Activated T-helper 2 cell treated with anti-CD3 and anti-CD28 coated beads, Interferon-gamma antibody, Interleukin-2, Interleukin-4, amounts not matched to agents 10 μg/mL and 5 μg/mL and 100 μg/mL, durations not matched to agents 14 hours and 24 hours and 36 hours (primary cell): ENCODE measurements around the gene STAM2. TPM values are rescaled to one million over a fixed set of nuclear protein-coding genes. Genes with fewer than 3 reads are reported as not detected.
"Not testable (repeated sequence)": the region's sequence is repeated elsewhere in the genome, so short reads cannot be mapped to it uniquely, and the experiment has no call there.

Experiments
- DNase-seq: peaks from one replicate; pipeline ENCODE4 v3.0.0; 2021; ENCODE audit warnings: low spot score
- H3K27ac Mint-ChIP-seq: one replicate; pipeline ENCODE4 v1.8.0; 2021; ENCODE audit warnings: mixed read lengths
- H3K27me3 Mint-ChIP-seq: one replicate; pipeline ENCODE4 v1.8.0; 2021; ENCODE audit warnings: low read depth, mixed read lengths
- H3K36me3 Mint-ChIP-seq: one replicate; pipeline ENCODE4 v1.8.0; 2021; ENCODE audit warnings: low read depth, mixed read lengths
- H3K4me1 Mint-ChIP-seq: one replicate; pipeline ENCODE4 v1.8.0; 2021; ENCODE audit warnings: low read depth, mixed read lengths
- H3K4me3 Mint-ChIP-seq: one replicate; pipeline ENCODE4 v1.8.0; 2021; ENCODE audit warnings: low read depth, mild to moderate bottlenecking, moderate library complexity, mixed read lengths
- H3K9me3 Mint-ChIP-seq: one replicate; pipeline ENCODE4 v1.8.0; 2021; ENCODE audit warnings: mixed read lengths
- intact Hi-C: fragments of 100-400 bp; cut with micrococcal nuclease; formaldehyde crosslinking; loops from one replicate; pipeline ENCODE4 v1.15.1; 2023
- total RNA-seq: library from RNA; stranded (reverse); gene quantifications from 2 replicates; pipeline ENCODE4 v1.2.3, GENCODE V29; 2022

The STAM2 gene
- total RNA-seq, result 14.3 and 15.9 TPM in 2 replicates

GRCh38 chr2:152175368-152176112 is at the start of gene STAM2:
Gene STAM2, minus strand, starts transcription at chr2:152175763. Its CDS starts 121 bp downstream, at chr2:152175642.
- Mint-ChIP-seq H3K27ac (peak within 1 kb of the TSS; percentile 96), H3K36me3 (peaks cover 4% of the 10 kb centered on the region), H3K9me3 (no peaks in the 10 kb centered on the region), H3K4me3 (peak within 1 kb of the TSS; percentile 92), H3K4me1 (peaks cover 29% of the 10 kb centered on the region), H3K27me3 (peaks cover 2% of the 10 kb centered on the region)
- DNase-seq, result peak; percentile 91
- intact Hi-C loops, result loop anchor here (1.0 to 2.0 kb wide), 7 partner anchors 139 to 541 kb away; partner anchors contain the start of genes FMNL2 and PRPF40A

- no peak for DNase-seq
- Mint-ChIP-seq H3K27ac (no peak overlapping the region), H3K27me3 (peaks cover 15% of the 10 kb centered on the region), H3K4me3 (no peak overlapping the region), H3K4me1 (no peaks in the 10 kb centered on the region), H3K36me3 (no peaks in the 10 kb centered on the region), H3K9me3 (no peaks in the 10 kb centered on the region)
- intact Hi-C loops, result no loop called here
Observed at GRCh38 chr2:152223977-152224376, 48.4 kb upstream of the STAM2 start.

GRCh38 chr2:152222975-152223637 is 47.5 kb upstream of the STAM2 start:
- peaks cover 15% of the 10 kb centered on the region for H3K27me3 Mint-ChIP-seq
- no peak for DNase-seq
- H3K36me3 Mint-ChIP-seq, result no peaks in the 10 kb centered on the region
- no peak overlapping the region for H3K27ac Mint-ChIP-seq
- no peak overlapping the region for H3K4me3 Mint-ChIP-seq
- no peaks in the 10 kb centered on the region for H3K4me1 Mint-ChIP-seq
- H3K9me3 Mint-ChIP-seq, result no peaks in the 10 kb centered on the region
- intact Hi-C loops, result no loop called here

- H3K27ac Mint-ChIP-seq, result no peak overlapping the region
- peaks cover 18% of the 10 kb centered on the region for H3K27me3 Mint-ChIP-seq
- intact Hi-C loops, result no loop called here
- DNase-seq, result no peak
- no peaks in the 10 kb centered on the region for H3K9me3 Mint-ChIP-seq
- no peaks in the 10 kb centered on the region for H3K4me1 Mint-ChIP-seq
- H3K36me3 Mint-ChIP-seq, result no peaks in the 10 kb centered on the region
- no peak overlapping the region for H3K4me3 Mint-ChIP-seq
Observed at GRCh38 chr2:152221839-152222238, 46.3 kb upstream of the STAM2 start.

- intact Hi-C loops, result no loop called here
- H3K27ac Mint-ChIP-seq, result no peak overlapping the region
- no peaks in the 10 kb centered on the region for H3K36me3 Mint-ChIP-seq
- DNase-seq, result no peak
- peaks cover 9% of the 10 kb centered on the region for H3K27me3 Mint-ChIP-seq
- H3K4me1 Mint-ChIP-seq, result no peaks in the 10 kb centered on the region
- H3K4me3 Mint-ChIP-seq, result no peak overlapping the region
- no peaks in the 10 kb centered on the region for H3K9me3 Mint-ChIP-seq
Observed at GRCh38 chr2:152219077-152219828, 43.7 kb upstream of the STAM2 start.

- Mint-ChIP-seq H3K4me3 (no peak overlapping the region), H3K36me3 (no peaks in the 10 kb centered on the region), H3K4me1 (peaks cover 12% of the 10 kb centered on the region), H3K27ac (no peak overlapping the region), H3K9me3 (no peaks in the 10 kb centered on the region), H3K27me3 (peaks cover 11% of the 10 kb centered on the region)
- no peak for DNase-seq
- intact Hi-C loops, result no loop called here
Observed at GRCh38 chr2:152201466-152201830, 25.9 kb upstream of the STAM2 start.

GRCh38 chr2:152200565-152201465 is 25.3 kb upstream of the STAM2 start:
- intact Hi-C loops, result no loop called here
- no peak for DNase-seq
- no peak overlapping the region for H3K27ac Mint-ChIP-seq

GRCh38 chr2:152200101-152200500 is 24.5 kb upstream of the STAM2 start:
- no peak for DNase-seq
- peaks cover 12% of the 10 kb centered on the region for H3K4me1 Mint-ChIP-seq
- peaks cover 18% of the 10 kb centered on the region for H3K27me3 Mint-ChIP-seq
- H3K9me3 Mint-ChIP-seq, result no peaks in the 10 kb centered on the region
- H3K4me3 Mint-ChIP-seq, result no peak overlapping the region
- no peak overlapping the region for H3K27ac Mint-ChIP-seq
- no peaks in the 10 kb centered on the region for H3K36me3 Mint-ChIP-seq
- intact Hi-C loops, result no loop called here

More at GRCh38 chr2:152200565-152201465, 25.3 kb upstream of the STAM2 start:
- H3K36me3 Mint-ChIP-seq, result no peaks in the 10 kb centered on the region
- peaks cover 12% of the 10 kb centered on the region for H3K4me1 Mint-ChIP-seq
- peaks cover 14% of the 10 kb centered on the region for H3K27me3 Mint-ChIP-seq
- H3K9me3 Mint-ChIP-seq, result no peaks in the 10 kb centered on the region
- H3K4me3 Mint-ChIP-seq, result no peak overlapping the region

- Mint-ChIP-seq H3K4me3 (no peak overlapping the region), H3K4me1 (peaks cover 9% of the 10 kb centered on the region), H3K9me3 (no peaks in the 10 kb centered on the region), H3K27ac (no peak overlapping the region), H3K27me3 (peaks cover 21% of the 10 kb centered on the region), H3K36me3 (no peaks in the 10 kb centered on the region)
- DNase-seq, result no peak
- intact Hi-C loops, result no loop called here
Observed at GRCh38 chr2:152198499-152198898, 22.9 kb upstream of the STAM2 start.

GRCh38 chr2:152197508-152198284 is 22.1 kb upstream of the STAM2 start:
- H3K36me3 Mint-ChIP-seq, H3K9me3 Mint-ChIP-seq, intact Hi-C loops, H3K27ac Mint-ChIP-seq, H3K4me1 Mint-ChIP-seq, H3K4me3 Mint-ChIP-seq, DNase-seq: not testable (repeated sequence)
- H3K27me3 Mint-ChIP-seq, result peaks cover 25% of the 10 kb centered on the region

GRCh38 chr2:152189622-152190495 is 14.3 kb upstream of the STAM2 start:
- Mint-ChIP-seq H3K36me3 (no peaks in the 10 kb centered on the region), H3K4me1 (peaks cover 6% of the 10 kb centered on the region), H3K27me3 (peaks cover 15% of the 10 kb centered on the region), H3K9me3 (peaks cover 2% of the 10 kb centered on the region), H3K4me3 (no peak overlapping the region), H3K27ac (no peak overlapping the region)
- DNase-seq, result no peak
- intact Hi-C loops, result loop anchor here (1.0 to 5.0 kb wide), 2 partner anchors 317 to 445 kb away; no protein-coding TSS in a partner anchor
